ENCODE results near the gene TACC2.

Gene TACC2

DNA sequence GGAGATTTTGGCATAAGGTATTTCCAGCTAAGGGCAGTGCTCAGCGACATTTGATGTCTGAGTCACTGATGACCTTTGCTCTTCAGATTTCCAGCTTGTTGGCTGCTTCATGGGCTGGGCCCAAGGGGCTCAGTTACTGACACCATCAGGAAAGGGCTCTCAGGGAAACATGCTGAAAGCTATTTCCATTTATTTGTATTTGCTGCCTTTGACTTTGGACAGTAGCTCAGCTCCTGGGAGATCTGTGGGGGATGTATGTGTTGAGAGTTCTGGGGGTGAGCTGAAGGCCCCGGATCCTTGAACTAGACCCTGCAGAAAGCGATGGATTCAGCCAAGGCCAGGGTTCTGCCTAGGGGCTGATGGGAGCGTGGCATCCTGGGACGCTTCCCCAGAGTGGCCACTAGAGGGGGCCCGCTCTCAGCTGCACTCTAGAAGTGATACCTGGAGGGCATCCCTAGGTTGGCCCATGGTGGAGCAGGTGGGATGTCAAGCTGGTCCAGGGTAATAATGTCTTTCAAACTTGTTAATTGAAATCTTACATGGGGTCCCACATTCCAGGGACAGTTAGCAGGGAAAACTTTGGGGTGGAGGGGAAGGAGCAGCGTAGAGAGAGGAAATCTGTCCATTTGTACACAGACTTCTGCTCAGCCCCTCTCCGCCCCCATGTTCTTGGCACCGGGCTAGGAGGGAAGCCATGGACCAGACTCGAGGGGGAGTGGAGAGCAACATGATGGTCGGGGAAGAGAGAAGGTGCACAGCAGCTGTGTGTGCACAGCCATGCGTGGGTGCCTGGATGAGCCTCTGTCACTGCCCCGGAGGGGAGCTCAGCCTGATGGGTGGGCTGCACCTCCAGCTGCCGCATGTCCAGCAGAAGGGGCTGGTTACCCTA is 279.1 kb downstream of the TACC2 start:
- Histone ChIP-seq H3K4me1 (ENCODE audit: control insufficient read depth in 5 of 5, insufficient read depth in 5 of 5, low read length in 5 of 5) (peaks cover 0 to 16% (median 9%) of the 10 kb centered on the region in 5 donors), H3K4me3 (ENCODE audit: low read depth in 1 of 5, low read length in 5 of 5) (no peak overlapping the region), H3K36me3 (ENCODE audit: control insufficient read depth in 5 of 5, insufficient read depth in 5 of 5, low read length in 5 of 5) (peaks cover 0 to 16% (median 9%) of the 10 kb centered on the region in 5 donors), H3K9ac (ENCODE audit: low read length in 5 of 5) (no peak overlapping the region), H3K27ac (ENCODE audit: low read depth, low read length) (no peak overlapping the region), H3K9me3 (ENCODE audit: control insufficient read depth in 5 of 5, low read length in 5 of 5) (peaks cover 0 to 2% (median 0%) of the 10 kb centered on the region in 5 donors), H3K27me3 (ENCODE audit: control insufficient read depth in 5 of 5, insufficient read depth in 4 of 5, low read length in 5 of 5) (no peaks in the 10 kb centered on the region)

GRCh38 chr10:122269059-122269687 is 280.2 kb downstream of the TACC2 start:
- Histone ChIP-seq H3K4me3 (ENCODE audit: low read depth in 1 of 5, low read length in 5 of 5) (no peak overlapping the region), H3K4me1 (ENCODE audit: control insufficient read depth in 5 of 5, insufficient read depth in 5 of 5, low read length in 5 of 5) (peaks cover 0 to 10% (median 6%) of the 10 kb centered on the region in 5 donors), H3K27ac (ENCODE audit: low read depth, low read length) (no peak overlapping the region), H3K36me3 (ENCODE audit: control insufficient read depth in 5 of 5, insufficient read depth in 5 of 5, low read length in 5 of 5) (peaks cover 0 to 16% (median 9%) of the 10 kb centered on the region in 5 donors), H3K9me3 (ENCODE audit: control insufficient read depth in 5 of 5, low read length in 5 of 5) (no peaks in the 10 kb centered on the region), H3K27me3 (ENCODE audit: control insufficient read depth in 5 of 5, insufficient read depth in 4 of 5, low read length in 5 of 5) (no peaks in the 10 kb centered on the region), H3K9ac (ENCODE audit: low read length in 5 of 5) (no peak overlapping the region)

DNA sequence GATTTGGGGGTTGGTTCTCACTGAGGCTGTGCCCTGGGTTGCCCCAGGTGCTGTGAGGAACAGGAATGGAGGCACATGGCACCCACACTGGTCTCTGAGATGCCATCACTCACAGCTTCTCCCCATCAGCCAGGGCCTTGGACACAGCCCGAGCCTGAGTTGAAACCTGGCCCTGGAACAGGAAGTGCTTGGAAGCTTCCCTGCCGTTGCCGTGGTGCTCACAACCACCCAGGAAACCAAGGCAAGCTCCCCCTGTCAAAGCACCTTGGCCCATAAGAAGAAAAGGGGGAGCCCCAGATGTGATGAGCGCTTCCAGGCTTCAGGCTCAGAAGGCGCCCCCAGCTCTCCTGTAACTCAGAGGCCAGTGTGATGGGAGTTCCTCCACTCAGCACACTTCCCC is 282.1 kb downstream of the TACC2 start, which contains the start of gene BTBD16:
Gene BTBD16 (plus strand): TSS at position 221 of the 400 bp plus-strand sequence. CDS start 3,786 bp downstream, outside the sequence.
- H3K4me1 ChIP-seq (ENCODE audit: control insufficient read depth in 5 of 5, insufficient read depth in 5 of 5, low read length in 5 of 5) = peaks cover 0 to 5% (median 0%) of the 10 kb centered on the region in 5 donors
- peaks cover 0 to 15% (median 9%) of the 10 kb centered on the region in 5 donors for H3K36me3 ChIP-seq (ENCODE audit: control insufficient read depth in 5 of 5, insufficient read depth in 5 of 5, low read length in 5 of 5)
- H3K27me3 ChIP-seq (ENCODE audit: control insufficient read depth in 5 of 5, insufficient read depth in 4 of 5, low read length in 5 of 5) = no peaks in the 10 kb centered on the region
- no peak within 1 kb of the TSS for H3K9ac ChIP-seq (ENCODE audit: low read length in 5 of 5)
- H3K4me3 ChIP-seq (ENCODE audit: low read depth in 1 of 5, low read length in 5 of 5) = no peak within 1 kb of the TSS
- H3K27ac ChIP-seq (ENCODE audit: low read depth, low read length) = no peak within 1 kb of the TSS
- no peaks in the 10 kb centered on the region for H3K9me3 ChIP-seq (ENCODE audit: control insufficient read depth in 5 of 5, low read length in 5 of 5)

DNA sequence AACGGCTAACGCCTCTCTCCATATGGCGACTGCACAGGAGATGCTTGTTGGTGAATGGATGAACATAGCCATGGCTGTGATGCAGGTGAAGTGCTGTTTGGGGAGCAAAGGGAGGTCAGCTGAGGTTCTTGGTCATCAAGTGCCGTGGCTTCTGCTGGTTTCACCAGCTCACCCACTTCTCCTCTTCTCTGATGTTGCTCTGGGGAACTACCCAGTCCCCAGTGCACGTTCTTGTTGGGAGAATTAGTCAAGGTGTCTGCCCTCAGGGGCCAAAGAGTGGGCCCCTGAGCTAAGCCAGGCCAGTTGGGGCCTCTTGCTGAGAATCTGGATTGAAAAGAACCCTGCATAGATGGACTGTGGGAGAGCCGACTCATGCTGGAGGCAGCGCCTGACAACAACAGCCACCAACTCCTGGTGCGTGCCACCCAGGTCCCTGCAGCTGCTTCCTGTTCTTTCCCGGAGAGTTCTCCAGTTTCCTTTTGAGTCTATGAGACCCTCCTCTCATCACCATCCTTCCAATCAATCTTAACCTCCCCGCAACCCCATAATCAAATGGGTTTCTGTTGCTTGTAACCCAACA is 285.1 kb downstream of the TACC2 start:
- H3K27ac ChIP-seq (ENCODE audit: low read depth, low read length) = no peak overlapping the region
- H3K9me3 ChIP-seq (ENCODE audit: control insufficient read depth in 5 of 5, low read length in 5 of 5) = no peaks in the 10 kb centered on the region
- H3K4me1 ChIP-seq (ENCODE audit: control insufficient read depth in 5 of 5, insufficient read depth in 5 of 5, low read length in 5 of 5) = peaks cover 0 to 6% (median 3%) of the 10 kb centered on the region in 5 donors
- H3K9ac ChIP-seq (ENCODE audit: low read length in 5 of 5) = no peak overlapping the region
- peaks cover 0 to 12% (median 7%) of the 10 kb centered on the region in 5 donors for H3K36me3 ChIP-seq (ENCODE audit: control insufficient read depth in 5 of 5, insufficient read depth in 5 of 5, low read length in 5 of 5)
- no peaks in the 10 kb centered on the region for H3K27me3 ChIP-seq (ENCODE audit: control insufficient read depth in 5 of 5, insufficient read depth in 4 of 5, low read length in 5 of 5)
- no peak overlapping the region for H3K4me3 ChIP-seq (ENCODE audit: low read depth in 1 of 5, low read length in 5 of 5)

DNA sequence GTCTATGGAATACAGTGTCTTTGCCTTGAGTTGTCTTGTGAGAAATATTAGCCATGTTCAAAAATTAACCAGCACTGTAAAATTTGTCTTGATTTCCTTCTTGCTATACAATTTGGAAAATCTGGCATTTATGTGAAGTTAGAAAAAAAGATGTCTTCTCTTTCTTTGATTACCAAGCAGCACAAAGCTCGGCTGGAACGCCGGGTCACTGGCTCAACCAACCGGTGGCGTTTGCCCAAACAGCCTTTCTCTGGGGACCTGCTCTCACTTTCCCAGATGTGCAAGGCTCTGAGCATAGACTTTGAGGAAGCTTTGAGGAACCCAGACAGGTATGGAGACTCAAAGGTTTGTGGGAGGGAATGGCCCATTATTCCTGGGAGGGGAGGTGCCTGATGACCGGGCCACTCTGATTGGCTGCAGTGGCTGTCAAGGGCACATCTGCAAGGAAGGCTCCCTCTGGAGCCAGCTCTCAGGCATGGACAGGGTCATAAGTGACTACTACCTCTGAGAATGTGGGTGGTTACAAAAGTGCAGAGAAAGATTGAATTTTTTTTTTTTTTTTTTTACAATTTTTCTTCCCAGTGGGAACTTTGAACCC is 287.7 kb downstream of the TACC2 start:
- H3K27ac ChIP-seq (ENCODE audit: low read depth, low read length) = no peak overlapping the region
- no peaks in the 10 kb centered on the region for H3K27me3 ChIP-seq (ENCODE audit: control insufficient read depth in 5 of 5, insufficient read depth in 4 of 5, low read length in 5 of 5)
- no peaks in the 10 kb centered on the region for H3K36me3 ChIP-seq (ENCODE audit: control insufficient read depth in 5 of 5, insufficient read depth in 5 of 5, low read length in 5 of 5)
- H3K4me3 ChIP-seq (ENCODE audit: low read depth in 1 of 5, low read length in 5 of 5) = no peak overlapping the region
- no peak overlapping the region for H3K9ac ChIP-seq (ENCODE audit: low read length in 5 of 5)
- no peaks in the 10 kb centered on the region for H3K9me3 ChIP-seq (ENCODE audit: control insufficient read depth in 5 of 5, low read length in 5 of 5)
- H3K4me1 ChIP-seq (ENCODE audit: control insufficient read depth in 5 of 5, insufficient read depth in 5 of 5, low read length in 5 of 5) = peaks cover 0 to 6% (median 3%) of the 10 kb centered on the region in 5 donors

- Histone ChIP-seq H3K4me1 (ENCODE audit: control insufficient read depth in 5 of 5, insufficient read depth in 5 of 5, low read length in 5 of 5) (peaks cover 0 to 6% (median 3%) of the 10 kb centered on the region in 5 donors), H3K36me3 (ENCODE audit: control insufficient read depth in 5 of 5, insufficient read depth in 5 of 5, low read length in 5 of 5) (no peaks in the 10 kb centered on the region), H3K27me3 (ENCODE audit: control insufficient read depth in 5 of 5, insufficient read depth in 4 of 5, low read length in 5 of 5) (no peaks in the 10 kb centered on the region), H3K4me3 (ENCODE audit: low read depth in 1 of 5, low read length in 5 of 5) (no peak overlapping the region), H3K27ac (ENCODE audit: low read depth, low read length) (no peak overlapping the region), H3K9me3 (ENCODE audit: control insufficient read depth in 5 of 5, low read length in 5 of 5) (no peaks in the 10 kb centered on the region), H3K9ac (ENCODE audit: low read length in 5 of 5) (no peak overlapping the region)
These were observed 288.7 kb downstream of the TACC2 start for GRCh38 chr10:122277526-122278136.

DNA sequence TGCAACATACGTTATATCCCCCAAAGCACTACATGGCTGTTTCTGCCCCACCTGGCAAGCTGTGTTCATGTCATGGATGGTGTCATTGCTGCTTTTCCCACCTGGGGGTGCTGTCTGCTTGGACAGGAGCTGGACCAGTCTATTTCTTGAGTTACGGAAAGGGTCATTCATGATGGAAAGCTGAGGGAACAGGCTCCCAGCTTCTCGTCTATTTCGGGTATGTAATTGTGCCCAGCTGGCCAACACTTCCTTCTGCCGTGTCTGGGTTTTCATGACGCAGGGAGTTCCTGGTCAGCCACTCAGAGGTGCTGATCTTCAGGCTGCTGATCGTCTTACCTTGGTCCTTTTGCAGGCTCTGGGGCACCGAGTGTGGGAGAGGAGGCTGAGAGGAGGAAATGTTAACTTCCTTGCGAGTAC is 290.8 kb downstream of the TACC2 start:
- Histone ChIP-seq H3K27ac (ENCODE audit: low read depth, low read length) (no peak overlapping the region), H3K4me1 (ENCODE audit: control insufficient read depth in 5 of 5, insufficient read depth in 5 of 5, low read length in 5 of 5) (peaks cover 0 to 6% (median 3%) of the 10 kb centered on the region in 5 donors)

GRCh38 chr10:122280156-122280555 is 291.2 kb downstream of the TACC2 start:
- H3K27ac ChIP-seq (ENCODE audit: low read depth, low read length) = no peak overlapping the region
- H3K4me3 ChIP-seq (ENCODE audit: low read depth in 1 of 5, low read length in 5 of 5) = no peak overlapping the region
- H3K9me3 ChIP-seq (ENCODE audit: control insufficient read depth in 5 of 5, low read length in 5 of 5) = no peaks in the 10 kb centered on the region
- H3K36me3 ChIP-seq (ENCODE audit: control insufficient read depth in 5 of 5, insufficient read depth in 5 of 5, low read length in 5 of 5) = no peaks in the 10 kb centered on the region
- H3K4me1 ChIP-seq (ENCODE audit: control insufficient read depth in 5 of 5, insufficient read depth in 5 of 5, low read length in 5 of 5) = peaks cover 0 to 6% (median 3%) of the 10 kb centered on the region in 5 donors
- H3K9ac ChIP-seq (ENCODE audit: low read length in 5 of 5) = no peak overlapping the region
- H3K27me3 ChIP-seq (ENCODE audit: control insufficient read depth in 5 of 5, insufficient read depth in 4 of 5, low read length in 5 of 5) = no peaks in the 10 kb centered on the region

More for the DNA sequence above, 290.8 kb downstream of the TACC2 start:
- Histone ChIP-seq H3K9me3 (ENCODE audit: control insufficient read depth in 5 of 5, low read length in 5 of 5) (no peaks in the 10 kb centered on the region), H3K27me3 (ENCODE audit: control insufficient read depth in 5 of 5, insufficient read depth in 4 of 5, low read length in 5 of 5) (no peaks in the 10 kb centered on the region), H3K4me3 (ENCODE audit: low read depth in 1 of 5, low read length in 5 of 5) (no peak overlapping the region), H3K36me3 (ENCODE audit: control insufficient read depth in 5 of 5, insufficient read depth in 5 of 5, low read length in 5 of 5) (no peaks in the 10 kb centered on the region), H3K9ac (ENCODE audit: low read length in 5 of 5) (no peak overlapping the region)

GRCh38 chr10:122281018-122281626 is 292.2 kb downstream of the TACC2 start:
- no peaks in the 10 kb centered on the region for H3K27me3 ChIP-seq (ENCODE audit: control insufficient read depth in 5 of 5, insufficient read depth in 4 of 5, low read length in 5 of 5)
- H3K36me3 ChIP-seq (ENCODE audit: control insufficient read depth in 5 of 5, insufficient read depth in 5 of 5, low read length in 5 of 5) = no peaks in the 10 kb centered on the region
- H3K27ac ChIP-seq (ENCODE audit: low read depth, low read length) = no peak overlapping the region
- peaks cover 0 to 6% (median 3%) of the 10 kb centered on the region in 5 donors for H3K4me1 ChIP-seq (ENCODE audit: control insufficient read depth in 5 of 5, insufficient read depth in 5 of 5, low read length in 5 of 5)
- H3K9me3 ChIP-seq (ENCODE audit: control insufficient read depth in 5 of 5, low read length in 5 of 5) = no peaks in the 10 kb centered on the region
- H3K9ac ChIP-seq (ENCODE audit: low read length in 5 of 5) = no peak overlapping the region
- H3K4me3 ChIP-seq (ENCODE audit: low read depth in 1 of 5, low read length in 5 of 5) = no peak overlapping the region

Measured in subcutaneous abdominal adipose tissue (tissue), 5 donors.